Mesothelial cell of epicardium (in vitro differentiated cells): ENCODE results near the gene BPIFB4. TPM values are rescaled to one million over a fixed set of nuclear protein-coding genes. Genes with fewer than 3 reads are reported as not detected.

Experiments used
- DNase-seq, 2 experiments: peaks; one replicate each; pipeline ENCODE4 v3.0.0; 2021; ENCODE audit warnings: low spot score in 2 of 2; ENCODE audit not compliant: unreplicated experiment in 2 of 2
- H3K27ac Mint-ChIP-seq: 2 replicates; pipeline ENCODE4 v1.8.0; 2021; ENCODE audit warnings: mixed read lengths
- H3K27me3 Mint-ChIP-seq: 2 replicates; pipeline ENCODE4 v1.8.0; 2021; ENCODE audit warnings: low read depth, mixed read lengths
- H3K36me3 Mint-ChIP-seq: 2 replicates; pipeline ENCODE4 v1.8.0; 2021; ENCODE audit warnings: mixed read lengths
- H3K4me1 Mint-ChIP-seq: 2 replicates; pipeline ENCODE4 v1.8.0; 2021; ENCODE audit warnings: mixed read lengths
- H3K4me3 Mint-ChIP-seq: 2 replicates; pipeline ENCODE4 v1.8.0; 2021; ENCODE audit warnings: mild to moderate bottlenecking, moderate library complexity, mixed read lengths
- H3K9me3 Mint-ChIP-seq: 2 replicates; pipeline ENCODE4 v1.8.0; 2021; ENCODE audit warnings: mixed read lengths
- CTCF ChIP-seq: fragments of 200-600 bp; sonication (generic); IDR thresholded peaks from one replicate; pipeline ENCODE4 v1.5.0; 2021; ENCODE audit warnings: antibody characterized with exemption; ENCODE audit not compliant: unreplicated experiment
- total RNA-seq: library from RNA; stranded (reverse); gene quantifications from 3 replicates; pipeline ENCODE4 v1.2.1, GENCODE V29; 2021

The BPIFB4 gene
- total RNA-seq, 1 donor from 2014 or later, result not detected

GRCh38 chr20:33159713-33160112 is 80.3 kb downstream of the BPIFB4 start:
- no peaks in the 10 kb centered on the region for H3K9me3 Mint-ChIP-seq
- no peak overlapping the region for H3K4me3 Mint-ChIP-seq
- TF ChIP-seq CTCF, result no peak
- H3K27ac Mint-ChIP-seq, result no peak overlapping the region
- H3K36me3 Mint-ChIP-seq, result no peaks in the 10 kb centered on the region
- H3K27me3 Mint-ChIP-seq, result peaks cover 64% of the 10 kb centered on the region
- peak in 1 of 2 experiments; percentile 29 for DNase-seq
- no peaks in the 10 kb centered on the region for H3K4me1 Mint-ChIP-seq

- DNase-seq, result peak in 1 of 2 experiments; percentile 13
- no peak overlapping the region for H3K27ac Mint-ChIP-seq
- peaks cover 63% of the 10 kb centered on the region for H3K27me3 Mint-ChIP-seq
- H3K4me1 Mint-ChIP-seq, result no peaks in the 10 kb centered on the region
- H3K36me3 Mint-ChIP-seq, result no peaks in the 10 kb centered on the region
- H3K9me3 Mint-ChIP-seq, result no peaks in the 10 kb centered on the region
- H3K4me3 Mint-ChIP-seq, result no peak overlapping the region
- no peak for TF ChIP-seq CTCF
These were observed 81.2 kb downstream of the BPIFB4 start for GRCh38 chr20:33160681-33161080.

Other genes with a start within 250 kb of the BPIFB4 start
- gene EFCAB8, start 220.7 kb upstream of the BPIFB4 start, total RNA-seq, result 0.11 to 0.51 TPM (median 0.47 TPM) in 3 replicates
- gene SUN5, start 75.2 kb upstream of the BPIFB4 start, total RNA-seq, result not detected in 3 replicates
- not detected in 3 replicates for gene BPIFB2, start 71.9 kb upstream of the BPIFB4 start, total RNA-seq
- not detected in 3 replicates for gene BPIFB6, start 48.0 kb upstream of the BPIFB4 start, total RNA-seq
- not detected in 3 replicates for gene BPIFB3, start 25.7 kb upstream of the BPIFB4 start, total RNA-seq
- not detected in 3 replicates for gene BPIFA2, start 88.5 kb downstream of the BPIFB4 start, total RNA-seq
- not detected in 3 replicates for gene BPIFA3, start 137.7 kb downstream of the BPIFB4 start, total RNA-seq
- not detected in 3 replicates for gene BPIFA1, start 156.4 kb downstream of the BPIFB4 start, total RNA-seq
- not detected in 3 replicates for gene BPIFB1, start 203.6 kb downstream of the BPIFB4 start, total RNA-seq